HG02943 (cell line): ENCODE results near the gene ENKD1.

Experiments
- ATAC-seq: cut with Tn5 transposase; IDR thresholded peaks from one replicate; pipeline ENCODE4 v1.9.1; 2021; ENCODE audit warnings: mild to moderate bottlenecking, low read depth, moderate library complexity; ENCODE audit not compliant: unreplicated experiment

The ENKD1 gene

GRCh38 chr16:67679935-67680897, 13.7 kb upstream of the ENKD1 start:
- ATAC-seq = no peak

GRCh38 chr16:67678354-67679023, 11.9 kb upstream of the ENKD1 start:
- no peak for ATAC-seq

- ATAC-seq = no peak
Observed at GRCh38 chr16:67677712-67678111, 11.2 kb upstream of the ENKD1 start.

DNA sequence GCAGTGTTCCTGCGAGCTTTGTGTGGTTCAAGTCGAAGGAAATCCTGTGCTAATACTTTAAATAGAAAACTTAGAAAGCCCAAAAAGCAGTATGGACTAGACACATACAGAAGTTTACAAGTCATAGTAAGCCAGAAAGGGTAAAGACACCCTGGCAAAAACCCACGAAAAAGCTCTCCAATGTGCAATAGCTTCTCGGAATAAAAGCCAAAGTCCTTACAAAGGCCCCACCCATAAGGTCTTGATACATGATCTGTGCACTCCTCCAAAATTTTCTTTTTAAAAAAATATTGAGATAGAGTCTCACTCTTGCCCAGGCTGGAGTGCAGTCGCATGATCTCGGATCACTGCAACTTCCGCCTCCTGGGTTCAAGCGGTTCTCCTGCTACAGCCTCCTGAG, 10.4 kb upstream of the ENKD1 start:
- ATAC-seq = no peak

DNA sequence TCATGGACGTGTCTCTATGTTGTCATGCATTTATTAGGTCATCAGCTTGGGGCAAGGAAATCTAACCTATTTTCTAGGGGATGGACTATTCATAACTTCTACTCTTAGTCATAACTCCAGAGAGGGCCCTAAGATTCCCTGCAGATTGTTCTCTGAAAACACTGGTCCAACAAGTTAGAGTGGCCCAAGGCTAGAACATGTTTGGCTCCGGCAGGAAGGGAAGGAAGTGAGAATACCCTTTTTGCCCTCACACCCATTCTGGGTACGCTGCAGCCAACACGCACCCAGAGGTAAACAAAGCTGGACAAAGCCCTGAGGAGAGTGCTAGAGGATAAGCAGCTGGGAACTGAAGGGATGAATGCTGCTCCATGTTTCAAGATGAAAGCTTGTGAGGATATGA, 10.0 kb upstream of the ENKD1 start:
- ATAC-seq = no peak

GRCh38 chr16:67675999-67676398, 9.4 kb upstream of the ENKD1 start:
- ATAC-seq = no peak

DNA sequence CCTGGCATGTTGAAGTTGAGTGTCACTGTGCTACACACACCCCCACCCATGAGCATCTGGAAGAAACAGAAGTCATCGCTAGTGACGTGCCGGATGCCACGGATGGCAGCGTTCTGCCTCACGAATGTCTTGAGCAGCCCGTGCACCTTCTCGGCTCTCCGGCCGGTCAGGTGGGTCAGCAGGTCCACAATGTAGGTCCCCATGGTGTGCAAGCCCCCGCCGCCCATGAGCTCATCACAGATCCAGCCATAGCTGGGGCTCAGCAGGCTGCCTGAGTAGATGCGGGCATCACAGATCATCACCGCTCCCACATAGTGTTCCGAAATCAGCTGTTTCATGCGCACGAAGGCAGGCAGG, 9.0 kb upstream of the ENKD1 start:
- ATAC-seq = no peak

- no peak for ATAC-seq
Observed at GRCh38 chr16:67674851-67675578, 8.5 kb upstream of the ENKD1 start.

DNA sequence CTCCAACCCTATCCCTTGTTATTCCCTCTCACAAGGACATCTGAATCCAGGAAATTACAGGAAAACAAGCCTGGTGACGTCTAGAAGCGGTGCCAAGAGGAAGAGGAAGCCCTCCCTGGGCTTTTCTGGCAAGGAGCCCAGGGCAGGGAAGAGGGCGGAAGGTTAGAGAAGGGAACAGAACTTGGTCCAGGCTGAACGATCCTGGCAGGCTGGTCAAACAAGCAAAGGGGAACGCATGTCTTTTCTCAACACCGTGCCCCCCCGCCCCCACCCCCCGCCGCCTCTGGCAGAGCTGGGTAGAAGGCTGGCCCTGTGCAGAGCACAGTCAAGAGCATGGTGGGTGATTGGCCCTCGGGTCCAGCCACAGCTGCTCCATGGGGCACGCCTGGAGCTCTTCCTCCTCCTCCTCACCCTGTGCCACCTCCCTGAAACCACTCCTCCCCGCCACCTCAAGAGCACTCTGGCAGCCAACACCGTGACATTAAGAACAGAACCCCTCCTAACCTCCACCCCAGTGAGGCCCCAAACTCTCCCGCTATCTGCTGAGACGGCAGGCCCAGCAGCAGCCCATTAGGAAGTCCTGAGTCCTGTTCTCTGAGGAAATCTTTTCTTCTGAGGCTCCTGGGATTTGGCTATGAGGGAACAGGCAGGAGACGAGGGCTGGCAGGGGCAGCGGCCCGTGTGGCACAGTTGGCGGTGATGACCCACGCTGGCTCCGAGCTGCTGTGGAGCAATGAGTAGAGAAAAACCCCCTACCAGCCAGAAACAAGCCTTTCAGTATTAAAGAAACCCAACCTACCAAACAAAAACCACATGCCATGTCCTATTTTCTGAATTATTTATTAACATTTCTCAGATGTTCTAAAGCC, 7.4 kb upstream of the ENKD1 start:
- ATAC-seq = no peak

GRCh38 chr16:67672739-67673662, 6.5 kb upstream of the ENKD1 start:
- no peak for ATAC-seq

DNA sequence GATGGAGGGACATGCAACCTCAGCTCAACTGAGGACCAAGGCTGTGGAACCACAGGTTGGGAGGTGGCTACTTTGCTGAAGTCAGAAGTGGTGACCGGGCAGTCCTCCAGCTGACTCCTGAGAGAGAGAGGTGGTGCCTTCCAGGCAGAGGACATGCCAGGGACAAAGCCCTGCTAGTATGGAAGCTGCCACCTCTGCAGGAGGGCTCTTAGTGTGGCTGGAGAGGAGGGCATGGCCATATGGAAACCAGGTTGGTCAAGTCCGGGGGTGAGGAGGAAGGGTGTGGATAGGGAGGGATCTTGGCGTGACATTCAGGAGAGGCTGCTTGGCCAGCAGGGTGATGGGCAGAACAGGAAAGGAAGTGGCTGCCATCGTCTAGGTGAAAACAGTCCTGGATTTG, 5.8 kb upstream of the ENKD1 start:
- ATAC-seq = no peak

- ATAC-seq = no peak
Observed at GRCh38 chr16:67669499-67670101, 3.0 kb upstream of the ENKD1 start.

GRCh38 chr16:67668495-67669157, 2.1 kb upstream of the ENKD1 start:
- ATAC-seq = no peak

- peak; percentile 62 for ATAC-seq
Observed at GRCh38 chr16:67667817-67668494, 1.4 kb upstream of the ENKD1 start.

- ATAC-seq = no peak
Observed at GRCh38 chr16:67667453-67667816, 885 bp upstream of the ENKD1 start.

DNA sequence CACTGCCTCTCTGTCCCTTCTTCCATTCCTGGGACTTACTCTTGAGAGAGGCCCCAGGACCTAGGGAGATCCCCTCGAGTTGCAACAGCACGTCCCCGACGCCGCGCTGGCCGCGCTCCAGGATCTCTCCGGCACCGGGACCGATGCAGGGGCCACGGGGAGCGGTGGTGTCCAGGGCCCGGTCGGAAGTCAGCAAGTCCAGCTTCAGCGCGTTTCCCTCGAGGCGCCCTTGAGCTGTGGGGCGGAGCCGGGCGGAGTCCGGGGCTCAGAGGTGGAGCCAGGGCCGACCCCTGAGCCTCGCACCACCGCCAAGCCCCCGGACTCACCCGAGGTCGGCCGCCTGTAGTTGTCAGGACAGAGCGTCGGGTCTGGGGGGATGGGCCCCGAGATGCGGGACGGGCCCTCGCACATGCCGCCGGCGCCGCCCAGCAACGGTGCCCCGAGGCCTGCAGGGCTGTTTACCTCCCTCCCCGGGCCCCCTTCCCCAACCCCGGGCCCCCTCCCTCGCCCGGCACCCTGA, 458 bp downstream of the ENKD1 start:
- ATAC-seq = no peak

DNA sequence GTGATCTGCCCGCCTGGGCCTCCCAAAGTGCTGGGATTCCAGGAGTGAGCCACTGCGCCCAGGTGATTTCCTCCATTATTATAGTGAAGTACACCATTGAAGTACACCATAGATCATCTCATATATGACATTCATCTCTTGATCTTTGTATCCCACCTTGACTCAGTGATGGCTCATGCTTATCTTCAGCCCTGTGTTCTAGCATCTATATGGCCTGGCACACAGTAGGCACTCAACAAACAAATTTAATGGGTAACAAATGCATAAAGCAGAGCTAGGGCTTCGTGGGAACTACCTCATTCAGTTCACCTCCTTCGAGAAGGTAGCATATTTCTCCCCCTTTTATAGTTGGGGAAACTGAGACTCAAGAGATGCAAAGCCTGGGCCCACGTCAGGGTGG, 952 bp downstream of the ENKD1 start:
- ATAC-seq = no peak

DNA sequence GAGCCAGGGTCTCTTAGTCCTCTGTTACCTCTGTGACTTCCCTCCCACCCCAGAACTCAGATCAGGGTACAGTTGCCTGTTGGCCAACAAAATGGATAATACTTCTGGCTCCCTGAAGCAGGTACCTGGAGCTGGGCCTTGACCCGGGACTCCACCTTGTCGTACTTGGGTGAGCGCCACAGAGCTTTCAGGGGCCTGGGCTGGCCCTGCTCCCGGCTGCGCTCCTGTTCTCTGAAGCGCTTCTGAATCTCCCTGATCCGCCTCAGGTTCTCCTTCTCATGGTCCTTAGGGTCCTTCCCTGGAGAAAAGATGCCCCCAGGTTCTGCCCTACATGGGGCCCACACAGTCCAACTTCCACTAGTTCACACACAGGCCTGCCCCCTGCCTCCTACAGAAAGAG, 1.7 kb downstream of the ENKD1 start:
- ATAC-seq = no peak
